Nephron (organoid): ENCODE data around the gene CLIC5.
A peak's percentile ranks its signal among the peaks of the same experiment; 100 is the strongest.

ENCODE experiments used
- H3K27ac Mint-ChIP-seq, 3 experiments: 2 replicates each; pipeline ENCODE4 v1.8.0; 2020; ENCODE audit warnings: mixed read lengths in 3 of 3, mild to moderate bottlenecking in 2 of 3, moderate library complexity in 1 of 3
- H3K27me3 Mint-ChIP-seq: 2 replicates; pipeline ENCODE4 v1.8.0; 2021; ENCODE audit warnings: low read depth, mild to moderate bottlenecking, moderate library complexity, mixed read lengths
- H3K36me3 Mint-ChIP-seq: 2 replicates; pipeline ENCODE4 v1.8.0; 2020; ENCODE audit warnings: low read depth, mixed read lengths
- H3K4me1 Mint-ChIP-seq: 2 replicates; pipeline ENCODE4 v1.8.0; 2020; ENCODE audit warnings: mixed read lengths
- H3K4me3 Mint-ChIP-seq, 3 experiments: 2 replicates each; pipeline ENCODE4 v1.8.0; 2020; ENCODE audit warnings: mild to moderate bottlenecking in 3 of 3, mixed read lengths in 3 of 3, moderate library complexity in 2 of 3
- H3K9me3 Mint-ChIP-seq: 2 replicates; pipeline ENCODE4 v1.8.0; 2020; ENCODE audit warnings: mixed read lengths
- CTCF ChIP-seq, 3 experiments: fragments of 200-600 bp; sonication (generic); IDR thresholded peaks; one replicate each; pipeline ENCODE4 v1.5.0; 2021; ENCODE audit warnings: antibody characterized with exemption in 3 of 3; ENCODE audit not compliant: unreplicated experiment in 3 of 3

The CLIC5 gene

DNA sequence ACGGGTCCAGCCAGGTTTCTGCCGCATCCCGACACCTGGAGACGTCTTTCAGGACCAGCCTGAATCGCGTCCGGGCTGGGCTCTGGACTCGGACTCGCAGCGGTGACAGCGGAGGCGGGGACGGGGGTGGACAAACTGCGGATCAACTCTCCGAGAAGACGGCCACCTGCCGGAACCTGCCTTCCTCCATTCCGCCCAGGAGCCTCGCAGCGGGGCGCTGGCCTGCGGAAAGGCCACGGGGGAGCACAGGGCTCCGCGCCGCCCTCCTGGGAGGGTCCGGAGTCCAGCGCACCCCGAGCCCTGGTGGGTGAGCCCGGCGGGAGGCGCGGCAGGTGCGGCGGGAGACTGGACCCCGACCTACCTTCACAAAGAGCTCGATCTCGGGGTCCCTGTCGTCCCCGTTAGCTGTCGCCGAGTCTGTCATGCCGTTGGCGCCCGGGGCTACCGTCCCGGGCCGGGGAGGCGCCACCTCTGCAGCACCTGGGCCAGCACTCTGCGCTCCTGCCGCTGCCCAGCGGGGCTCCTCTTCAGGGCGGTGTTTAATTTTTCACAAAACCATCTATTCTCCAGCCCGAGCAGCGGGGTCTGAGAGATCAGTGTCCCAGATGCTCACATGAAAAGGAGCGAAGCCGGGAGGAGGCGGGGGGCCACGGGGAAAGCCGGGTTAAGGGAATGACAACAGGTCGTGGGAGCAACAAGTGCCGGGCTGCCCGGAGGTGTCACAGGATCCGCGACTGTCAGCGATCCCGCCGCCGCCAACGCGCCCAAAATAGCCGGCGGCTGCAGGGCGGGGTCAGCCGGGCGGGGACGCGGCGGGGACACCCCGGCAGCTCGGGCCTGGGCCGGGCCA, at the start of gene CLIC5:
Gene CLIC5 (minus strand): TSS at position 742 of the 850 bp plus-strand sequence. CDS start 318 bp downstream, at position 424.
- H3K36me3 Mint-ChIP-seq: no peaks in the 10 kb centered on the region
- peaks cover 5% of the 10 kb centered on the region for H3K9me3 Mint-ChIP-seq
- peak within 1 kb of the TSS in 2 of 3 experiments; percentile 79 to 81 for H3K27ac Mint-ChIP-seq
- peaks cover 71% of the 10 kb centered on the region for H3K27me3 Mint-ChIP-seq
- H3K4me3 Mint-ChIP-seq: peak within 1 kb of the TSS; percentile 79 to 82 (median 82)
- peaks cover 12% of the 10 kb centered on the region for H3K4me1 Mint-ChIP-seq
- TF ChIP-seq CTCF (IDR thresholded peaks at IDR 0.05; ENCODE audit: unreplicated experiment in 3 of 3): no peak

DNA sequence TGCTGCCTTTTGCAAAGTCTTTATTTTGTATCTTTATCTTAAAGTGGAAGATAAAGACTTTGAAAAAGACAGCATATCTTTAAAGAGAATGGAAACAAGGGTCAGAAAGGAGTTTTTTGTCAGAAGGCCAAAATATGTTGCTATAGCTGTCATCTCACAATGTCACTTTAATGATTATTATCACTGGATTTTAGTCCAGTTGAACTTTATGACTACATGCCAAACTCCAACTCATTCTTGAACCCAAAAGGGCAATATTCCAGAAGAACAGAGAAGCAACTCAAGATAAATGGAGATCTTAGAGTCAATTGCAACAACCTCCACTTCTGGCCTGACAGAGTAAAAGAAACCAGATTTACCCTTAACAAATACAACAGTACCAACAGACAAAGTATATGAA, 47.3 kb upstream of the CLIC5 start:
- peak overlapping the region in 2 of 3 experiments; percentile 8 to 87 for H3K27ac Mint-ChIP-seq
- TF ChIP-seq CTCF (IDR thresholded peaks at IDR 0.05; ENCODE audit: unreplicated experiment in 3 of 3): no peak
- no peak overlapping the region for H3K4me3 Mint-ChIP-seq
- H3K4me1 Mint-ChIP-seq: no peaks in the 10 kb centered on the region
- no peaks in the 10 kb centered on the region for H3K27me3 Mint-ChIP-seq
- peaks cover 5% of the 10 kb centered on the region for H3K9me3 Mint-ChIP-seq
- H3K36me3 Mint-ChIP-seq: no peaks in the 10 kb centered on the region

DNA sequence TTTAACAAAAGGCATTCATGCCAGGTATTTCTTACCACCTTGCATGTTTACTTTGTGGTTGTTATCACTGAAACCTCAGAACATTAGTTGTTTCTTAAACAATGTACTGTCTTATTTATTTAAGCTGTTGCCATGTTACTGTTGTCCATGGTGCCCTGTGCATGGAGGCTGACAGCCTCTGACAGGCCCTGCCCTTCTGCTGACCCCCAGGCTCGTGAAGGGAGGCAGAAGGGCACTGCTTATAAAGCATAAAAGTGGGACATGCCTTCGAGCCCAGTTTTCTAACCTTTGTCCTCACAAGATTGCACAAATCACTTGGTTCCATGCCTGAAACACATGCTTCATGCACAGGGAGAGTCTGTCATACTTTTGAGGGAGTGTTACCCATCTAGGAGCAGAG, 46.7 kb upstream of the CLIC5 start:
- no peak for TF ChIP-seq CTCF (IDR thresholded peaks at IDR 0.05; ENCODE audit: unreplicated experiment in 3 of 3)

GRCh38 chr6:46061497-46061896, 45.8 kb upstream of the CLIC5 start:
- H3K27ac Mint-ChIP-seq: peak overlapping the region in 1 of 3 experiments; percentile 81
- H3K27me3 Mint-ChIP-seq: no peaks in the 10 kb centered on the region
- H3K9me3 Mint-ChIP-seq: peaks cover 12% of the 10 kb centered on the region
- no peaks in the 10 kb centered on the region for H3K36me3 Mint-ChIP-seq
- no peaks in the 10 kb centered on the region for H3K4me1 Mint-ChIP-seq
- no peak overlapping the region for H3K4me3 Mint-ChIP-seq
- no peak for TF ChIP-seq CTCF (IDR thresholded peaks at IDR 0.05; ENCODE audit: unreplicated experiment in 3 of 3)

More for the DNA sequence above, 46.7 kb upstream of the CLIC5 start:
- Mint-ChIP-seq H3K4me3 (no peak overlapping the region), H3K27ac (peak overlapping the region in 1 of 3 experiments; percentile 62), H3K36me3 (no peaks in the 10 kb centered on the region), H3K4me1 (no peaks in the 10 kb centered on the region), H3K9me3 (peaks cover 6% of the 10 kb centered on the region), H3K27me3 (no peaks in the 10 kb centered on the region)

- Mint-ChIP-seq H3K9me3 (peaks cover 16% of the 10 kb centered on the region), H3K4me1 (no peaks in the 10 kb centered on the region), H3K27me3 (no peaks in the 10 kb centered on the region), H3K4me3 (no peak overlapping the region), H3K36me3 (no peaks in the 10 kb centered on the region), H3K27ac (no peak overlapping the region)
- no peak for TF ChIP-seq CTCF (IDR thresholded peaks at IDR 0.05; ENCODE audit: unreplicated experiment in 3 of 3)
Observed at GRCh38 chr6:46059608-46060007, 43.9 kb upstream of the CLIC5 start.

- H3K9me3 Mint-ChIP-seq: peaks cover 16% of the 10 kb centered on the region
- TF ChIP-seq CTCF (IDR thresholded peaks at IDR 0.05; ENCODE audit: unreplicated experiment in 3 of 3): no peak
- no peaks in the 10 kb centered on the region for H3K4me1 Mint-ChIP-seq
- no peak overlapping the region for H3K4me3 Mint-ChIP-seq
- H3K36me3 Mint-ChIP-seq: no peaks in the 10 kb centered on the region
- H3K27me3 Mint-ChIP-seq: no peaks in the 10 kb centered on the region
- no peak overlapping the region for H3K27ac Mint-ChIP-seq
Observed at GRCh38 chr6:46058951-46059350, 43.3 kb upstream of the CLIC5 start.
